NCI-H510A (cell line): ENCODE results near the gene AKIRIN1.
"Not testable (repeated sequence)": the region's sequence is repeated elsewhere in the genome, so short reads cannot be mapped to it uniquely, and the experiment has no call there.

Experiments
- DNase-seq: peaks from one replicate; lab custom pipeline; 2025; lab: John Stamatoyannopoulos, UW

AKIRIN1 gene

DNA sequence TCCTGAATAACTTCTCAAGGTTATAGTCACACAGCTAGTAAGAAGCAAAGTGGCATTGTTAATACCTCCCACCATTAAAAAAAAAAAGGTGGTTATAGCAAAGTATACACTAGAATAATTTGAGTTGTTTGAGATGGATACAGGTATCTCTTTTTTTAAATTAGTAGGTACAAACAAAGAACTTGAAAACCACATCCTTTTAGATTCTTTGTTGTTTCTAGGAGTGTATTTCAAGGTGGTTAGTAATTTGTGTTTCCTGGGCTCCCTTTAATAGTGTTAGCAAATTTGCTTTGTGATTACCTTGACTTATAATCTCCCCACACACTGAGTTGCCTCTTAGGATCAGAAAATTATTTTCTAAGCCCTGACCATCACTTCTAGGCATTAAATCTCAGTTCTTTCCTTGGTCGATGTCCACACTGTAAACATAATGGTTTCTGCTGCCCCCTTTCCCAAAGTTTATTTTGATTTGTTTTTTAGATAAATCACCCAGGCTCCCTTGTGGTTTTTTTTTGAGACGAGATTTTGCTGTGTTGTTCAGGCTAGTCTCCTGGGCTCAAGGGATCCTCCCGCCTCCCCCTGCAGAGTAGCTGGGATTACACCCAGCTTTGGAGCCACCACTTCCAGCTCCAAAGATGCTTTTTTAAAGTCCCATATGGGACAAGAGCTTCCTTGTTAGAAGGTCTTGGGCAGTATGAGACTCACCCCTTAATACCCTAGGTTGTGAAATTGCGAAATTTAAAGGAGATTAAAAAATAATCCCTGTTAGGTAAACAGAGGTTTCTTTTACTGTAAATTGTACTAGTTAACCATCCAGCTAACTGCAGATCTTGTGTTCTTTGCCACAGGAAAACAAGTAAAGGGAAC, 6.2 kb downstream of the AKIRIN1 start:
- DNase-seq = no peak

DNA sequence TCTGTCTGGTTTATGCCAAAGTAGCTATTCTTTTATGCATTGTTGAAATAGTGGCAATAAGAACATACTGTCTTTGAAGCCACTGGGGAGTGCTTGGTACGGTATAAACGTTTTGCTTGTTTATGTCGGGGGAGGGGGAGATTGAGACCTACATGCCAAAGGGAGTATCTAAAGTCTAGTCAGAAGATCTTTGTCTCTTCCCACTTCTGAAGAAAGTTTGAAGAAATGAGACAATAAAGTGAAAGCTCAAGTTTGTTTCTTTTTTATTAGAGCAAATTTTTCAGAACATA, 6.8 kb downstream of the AKIRIN1 start:
- no peak for DNase-seq

DNA sequence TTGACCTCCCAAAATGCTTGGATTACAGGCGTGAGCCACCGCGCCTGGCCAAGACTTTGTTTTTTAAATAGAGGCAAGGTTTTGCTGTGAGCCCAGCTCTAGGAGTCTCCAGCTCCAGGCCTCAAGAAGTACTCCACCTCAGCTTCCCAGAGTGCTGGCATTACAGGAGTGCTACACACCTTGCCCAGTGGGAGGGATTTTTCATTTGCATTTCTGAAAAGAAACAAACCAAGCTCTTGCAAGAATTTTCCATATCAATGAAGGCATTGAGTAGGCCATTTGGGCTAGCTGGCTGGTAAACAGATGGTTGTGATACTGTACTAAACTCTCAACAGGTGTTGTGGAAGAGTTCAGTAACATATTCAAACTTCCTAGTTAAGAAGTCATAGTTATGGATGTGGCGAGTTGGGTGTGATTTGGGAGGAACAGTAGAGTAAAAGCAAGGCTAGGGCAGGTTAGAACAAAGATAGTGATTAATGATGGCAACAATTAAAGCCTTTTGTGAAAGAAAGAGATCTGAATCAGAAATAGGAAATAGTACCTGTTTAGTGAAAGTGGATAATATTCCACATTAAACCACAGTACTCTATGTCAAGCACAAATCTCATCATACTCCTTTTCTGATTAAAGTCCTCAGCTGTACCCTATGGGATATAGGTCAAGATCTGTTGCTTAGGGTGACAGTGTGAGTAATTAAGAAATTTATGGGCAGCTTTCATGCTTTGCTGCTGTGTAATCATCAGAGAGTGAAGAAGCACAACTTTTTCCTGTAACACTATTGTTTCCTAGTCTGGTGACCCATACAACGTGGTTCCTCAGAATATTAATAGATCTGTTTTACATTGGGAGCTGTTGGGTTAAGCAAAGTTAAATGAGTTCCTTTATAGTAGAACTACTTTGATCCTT, 10.7 kb downstream of the AKIRIN1 start:
- no peak for DNase-seq

DNA sequence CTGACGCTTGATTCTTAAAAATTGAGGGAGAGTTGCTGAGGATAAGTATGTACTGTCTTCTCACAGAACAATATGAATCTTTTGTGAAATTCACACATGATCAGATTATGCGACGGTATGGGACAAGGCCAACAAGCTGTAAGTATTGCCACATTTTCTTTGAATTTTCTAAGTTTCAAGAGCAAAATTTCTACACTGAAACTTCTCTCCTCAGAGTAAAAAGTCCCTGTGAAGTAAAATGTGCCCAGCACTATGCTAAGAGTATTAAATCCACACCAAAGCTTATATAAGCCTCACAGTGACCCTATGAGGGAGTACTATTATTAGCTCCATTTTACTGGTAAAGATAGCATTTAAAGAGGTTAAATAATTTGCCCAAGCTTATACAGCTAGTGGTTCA, 12.2 kb downstream of the AKIRIN1 start:
- no peak for DNase-seq

DNA sequence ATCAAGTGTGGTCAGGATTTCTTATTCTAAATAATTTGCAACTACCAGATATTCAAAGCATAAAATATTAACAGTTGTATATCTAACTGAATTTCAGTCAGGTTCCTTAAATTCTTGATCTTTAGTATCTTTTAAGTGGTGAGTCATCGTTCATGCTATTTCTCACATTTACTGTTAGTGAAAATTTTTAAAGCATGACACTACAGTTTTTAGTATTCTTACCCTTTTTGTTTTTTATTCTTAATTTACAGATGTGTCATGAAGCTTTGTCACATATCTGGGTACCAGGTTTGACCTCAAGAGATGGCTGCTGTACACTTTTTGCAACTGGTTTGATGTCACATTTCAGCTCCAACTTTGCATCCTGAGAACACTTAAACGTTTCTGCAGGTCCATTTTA, 12.7 kb downstream of the AKIRIN1 start:
- DNase-seq = no peak

DNA sequence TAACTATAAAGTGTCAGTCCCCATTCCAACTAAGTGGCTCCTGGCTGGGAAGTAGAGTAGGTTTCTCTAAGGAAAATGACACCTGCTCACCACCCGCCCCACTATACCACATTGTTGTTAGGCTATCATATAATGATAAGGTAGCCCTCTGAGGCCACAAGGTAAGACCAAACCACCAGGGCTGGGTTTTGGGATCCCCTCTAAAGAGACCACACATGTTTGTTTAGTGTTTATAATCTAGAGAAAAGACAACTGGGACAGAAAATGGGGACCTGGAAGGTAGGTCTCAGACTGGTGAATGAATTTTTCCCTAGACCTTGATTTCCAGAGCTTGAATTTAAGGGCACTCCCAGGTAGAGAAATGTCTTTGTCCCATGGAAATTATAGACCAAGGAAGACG, 15.2 kb downstream of the AKIRIN1 start:
- DNase-seq = no peak

DNA sequence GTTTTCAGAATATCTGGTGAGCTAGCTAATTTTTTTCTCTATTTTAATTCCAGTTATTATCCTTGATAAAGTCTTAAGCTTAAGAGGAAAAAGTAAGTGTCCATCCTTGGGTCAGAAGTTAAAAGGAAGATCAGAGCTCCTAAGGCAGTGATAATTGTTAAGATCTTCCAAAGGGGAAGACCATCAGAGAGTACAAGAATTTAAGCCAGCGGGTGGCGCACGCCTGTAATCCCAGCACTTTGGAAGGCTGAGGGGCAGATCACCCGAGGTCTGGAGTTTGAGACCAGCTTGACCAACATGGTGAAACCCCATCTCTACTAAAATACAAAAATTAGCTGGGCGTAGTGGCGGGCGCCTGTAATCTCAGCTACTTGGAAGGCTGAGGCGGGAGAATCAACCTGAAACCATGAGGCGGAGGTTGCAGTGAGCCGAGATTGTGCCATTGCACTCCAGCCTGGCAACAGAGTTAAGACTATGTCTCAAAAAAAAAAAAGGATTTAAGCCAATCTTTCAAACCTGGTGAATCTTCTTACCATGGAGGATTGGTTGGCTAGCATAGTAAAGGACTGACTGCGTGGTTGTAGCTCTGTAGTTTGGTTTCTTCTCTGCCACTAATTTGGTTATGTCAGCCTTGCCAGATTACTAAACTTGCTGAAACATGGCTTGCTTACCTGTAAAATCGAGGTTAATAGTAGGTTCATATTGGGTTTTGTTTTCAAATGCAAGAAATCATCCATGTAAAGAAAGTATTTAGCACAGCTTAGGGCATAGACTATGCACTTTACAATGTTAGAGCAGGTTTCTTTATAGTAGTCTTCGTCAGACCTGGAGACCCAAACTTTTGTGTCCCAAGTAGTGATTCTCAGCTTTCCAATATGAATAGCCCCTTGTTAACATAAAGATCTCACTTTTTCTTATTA, 15.9 kb downstream of the AKIRIN1 start:
- no peak for DNase-seq

DNA sequence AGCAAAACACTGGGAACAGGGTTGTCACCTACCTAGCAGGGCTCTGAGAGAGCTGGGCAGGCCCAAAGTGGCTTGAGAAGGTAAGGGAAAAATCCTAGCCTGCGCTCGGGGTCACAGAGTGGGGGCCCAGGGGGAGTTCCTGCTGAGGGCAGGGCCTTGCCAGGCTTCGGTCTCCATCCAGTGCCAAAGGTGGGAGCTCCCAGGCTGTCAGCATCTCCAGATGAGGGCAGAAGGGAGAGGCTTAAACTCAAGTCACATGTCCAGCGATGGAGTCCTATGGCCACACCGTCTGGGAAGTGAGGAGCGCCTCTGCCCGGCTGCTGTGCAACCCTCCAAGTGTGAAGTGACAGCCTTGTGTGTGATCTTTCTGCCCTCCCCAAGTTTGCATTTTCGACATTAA, 23.9 kb downstream of the AKIRIN1 start:
- DNase-seq = not testable (repeated sequence)

DNA sequence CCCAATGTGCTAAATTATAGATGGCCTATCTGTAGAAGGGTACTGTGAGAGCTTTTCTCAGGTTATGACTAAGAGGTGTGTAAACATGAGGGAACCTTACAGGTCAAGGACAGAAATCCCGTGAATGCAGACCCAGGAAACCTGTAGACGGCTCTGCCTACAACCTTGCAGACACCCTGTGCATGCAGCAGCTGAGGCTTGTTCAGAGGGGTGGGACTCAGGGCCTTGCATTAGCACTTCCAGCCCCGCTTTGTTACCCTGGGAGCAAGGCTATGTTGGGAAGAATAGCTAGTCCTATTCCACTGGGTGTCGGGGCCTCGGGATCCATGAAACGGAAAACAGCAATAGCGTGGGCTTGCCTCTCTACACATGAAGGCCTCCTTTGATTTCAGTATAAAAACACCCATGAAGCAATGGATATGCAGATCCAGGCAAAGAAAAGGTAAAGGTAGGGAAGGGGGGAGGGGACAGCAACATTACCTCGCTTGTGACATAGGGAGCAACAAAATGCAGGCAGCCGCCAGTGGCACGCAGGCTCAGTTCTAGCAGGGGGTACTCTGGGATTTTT, 25.6 kb downstream of the AKIRIN1 start:
- no peak for DNase-seq

DNA sequence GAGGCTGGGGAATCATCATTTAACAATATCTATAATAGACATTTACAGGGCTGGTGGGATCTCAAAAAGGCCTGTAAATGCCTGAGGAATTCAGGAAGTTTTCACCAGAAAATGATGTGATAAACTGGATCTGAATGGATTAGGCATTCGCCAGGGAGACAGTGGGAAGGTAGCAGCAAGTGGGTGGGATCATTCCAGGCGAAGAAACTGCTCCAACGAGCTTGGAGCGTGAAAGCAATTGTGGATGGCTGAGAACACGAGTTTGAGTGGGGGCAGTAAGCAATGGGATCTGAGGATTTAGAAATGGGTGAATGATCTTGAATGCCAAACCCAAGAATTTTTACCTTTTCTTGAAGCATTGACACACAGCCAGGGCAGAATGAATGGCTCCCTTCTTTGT, 26.2 kb downstream of the AKIRIN1 start:
- no peak for DNase-seq

DNA sequence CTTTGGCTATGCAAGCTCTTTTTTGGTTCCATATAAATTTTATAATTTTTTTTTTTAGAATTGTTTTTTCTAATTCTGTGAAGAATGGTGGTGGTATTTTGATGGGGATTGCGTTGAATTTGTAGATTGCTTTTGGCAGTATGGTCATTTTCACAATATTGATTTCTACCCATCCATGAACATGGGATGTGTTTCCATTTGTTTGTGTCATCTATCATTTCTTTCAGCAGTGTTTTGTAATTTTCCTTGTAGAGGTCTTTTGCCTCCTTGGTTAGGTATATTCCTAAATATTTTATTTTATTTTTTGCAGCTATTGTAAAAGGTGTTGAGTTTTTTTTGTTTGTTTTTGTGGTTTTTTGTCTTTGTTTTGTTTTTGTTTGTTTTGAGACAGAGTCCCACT, 29.4 kb downstream of the AKIRIN1 start:
- DNase-seq = not testable (repeated sequence)

DNA sequence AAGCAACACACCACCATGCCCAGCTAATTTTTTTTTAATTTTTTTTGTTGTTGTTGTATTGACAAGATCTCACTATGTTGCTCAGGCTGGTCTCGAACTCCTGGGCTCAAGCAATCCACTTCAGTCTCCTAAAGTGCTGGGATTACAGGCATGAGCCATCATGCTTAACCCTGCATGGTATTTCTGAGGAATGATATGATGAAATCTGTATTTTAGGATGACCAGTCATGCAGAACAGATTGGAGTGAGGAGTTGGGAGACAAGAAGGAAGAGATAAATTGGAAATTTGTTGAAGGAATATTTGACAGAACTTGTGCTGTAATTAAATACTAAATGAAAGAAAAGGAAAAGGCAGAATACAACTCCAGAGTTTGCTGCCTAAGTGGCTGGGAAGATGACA, 30.4 kb downstream of the AKIRIN1 start:
- DNase-seq = no peak

DNA sequence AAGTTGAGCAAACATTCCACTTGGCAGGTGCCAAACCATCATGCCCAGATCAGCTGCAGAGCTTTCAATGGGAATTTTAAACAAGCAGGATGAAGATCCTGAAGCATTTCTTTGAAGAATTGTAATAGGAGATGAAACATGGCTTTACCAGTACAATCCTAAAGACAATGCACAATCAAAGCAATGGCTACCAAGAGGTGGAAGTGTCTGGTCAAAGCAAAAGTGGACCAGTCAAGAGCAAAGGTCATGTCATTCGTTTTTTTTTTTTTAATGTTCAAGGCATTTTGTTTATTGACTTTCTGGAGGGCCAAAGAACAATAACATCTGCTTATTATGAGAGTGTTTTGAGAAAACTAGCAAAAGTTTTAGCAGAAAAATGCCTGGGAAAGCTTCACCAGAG, 32.1 kb downstream of the AKIRIN1 start:
- DNase-seq = no peak

DNA sequence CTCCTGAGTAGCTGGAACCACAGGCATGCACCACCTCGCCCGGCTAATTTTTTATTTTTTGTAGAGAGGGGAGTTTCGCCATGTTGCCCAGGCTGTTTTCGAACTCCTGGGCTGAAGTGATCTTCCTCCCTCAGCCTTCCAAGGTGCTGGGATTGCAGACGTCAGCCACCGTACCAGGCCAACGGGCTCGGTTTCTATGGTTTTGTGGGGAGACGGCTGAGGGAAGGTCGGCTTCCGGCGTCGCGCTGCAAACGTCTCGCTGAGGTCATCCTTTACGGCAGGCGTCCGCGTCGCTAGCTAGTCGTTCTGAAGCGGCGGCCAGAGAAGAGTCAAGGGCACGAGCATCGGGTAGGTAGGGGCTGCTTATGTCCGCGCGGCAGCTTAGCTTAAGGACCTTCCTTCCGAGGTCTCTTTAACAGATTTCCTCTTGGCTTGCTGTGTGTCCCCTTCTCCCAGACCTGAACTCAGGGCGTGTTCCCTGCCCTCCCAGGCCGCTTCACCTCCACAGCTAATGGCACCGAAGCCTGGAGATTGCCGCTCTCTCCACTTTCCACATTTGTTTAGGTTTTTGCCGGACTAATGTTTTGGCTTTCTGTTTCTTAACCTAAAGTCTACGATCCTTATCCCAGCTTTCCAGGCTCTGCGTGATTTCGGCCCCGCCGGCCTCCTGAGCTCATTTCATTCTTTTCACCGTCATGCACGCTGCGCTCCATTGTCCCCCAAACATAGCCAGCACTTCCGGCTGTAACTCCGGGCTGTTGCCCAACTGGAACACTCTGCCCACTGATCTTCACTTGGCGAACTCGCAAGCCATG, 35.2 kb downstream of the AKIRIN1 start, which contains the start of gene NDUFS5:
NDUFS5 (plus strand) TSS at position 300 of the 815 bp plus-strand sequence. CDS start 2,375 bp downstream, outside the sequence.
- peak; percentile 100 for DNase-seq

DNA sequence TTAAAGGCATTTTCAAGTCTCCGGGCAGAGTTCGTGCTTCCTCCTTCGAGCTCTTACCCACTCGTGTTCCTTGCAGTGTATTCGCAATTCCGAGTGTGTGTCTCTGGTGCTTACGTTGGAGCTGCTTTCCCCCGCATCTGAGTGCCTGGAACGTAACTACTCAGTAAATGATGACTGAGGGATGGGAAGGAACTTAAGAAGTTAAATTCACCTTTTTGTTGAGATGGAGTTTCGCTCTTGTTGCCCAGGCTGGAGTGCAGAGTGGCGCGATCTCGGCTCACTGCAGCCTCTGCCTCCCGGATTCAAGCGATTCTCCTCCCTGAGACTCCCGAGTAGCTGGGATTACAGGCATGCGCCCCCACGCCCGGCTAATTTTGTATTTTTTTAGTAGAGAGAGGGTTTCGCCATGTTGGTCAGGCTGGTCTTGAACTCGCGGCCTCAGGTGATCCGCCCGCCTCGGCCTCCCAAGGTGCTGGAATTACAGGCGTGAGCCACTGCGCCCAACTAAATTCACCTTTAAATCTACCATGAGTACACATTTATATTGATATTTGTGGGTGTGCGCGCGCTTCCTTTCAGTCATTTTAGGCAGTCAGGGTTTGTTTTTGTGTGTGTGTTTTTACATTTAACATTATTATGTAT, 35.9 kb downstream of the AKIRIN1 start:
- DNase-seq = no peak

DNA sequence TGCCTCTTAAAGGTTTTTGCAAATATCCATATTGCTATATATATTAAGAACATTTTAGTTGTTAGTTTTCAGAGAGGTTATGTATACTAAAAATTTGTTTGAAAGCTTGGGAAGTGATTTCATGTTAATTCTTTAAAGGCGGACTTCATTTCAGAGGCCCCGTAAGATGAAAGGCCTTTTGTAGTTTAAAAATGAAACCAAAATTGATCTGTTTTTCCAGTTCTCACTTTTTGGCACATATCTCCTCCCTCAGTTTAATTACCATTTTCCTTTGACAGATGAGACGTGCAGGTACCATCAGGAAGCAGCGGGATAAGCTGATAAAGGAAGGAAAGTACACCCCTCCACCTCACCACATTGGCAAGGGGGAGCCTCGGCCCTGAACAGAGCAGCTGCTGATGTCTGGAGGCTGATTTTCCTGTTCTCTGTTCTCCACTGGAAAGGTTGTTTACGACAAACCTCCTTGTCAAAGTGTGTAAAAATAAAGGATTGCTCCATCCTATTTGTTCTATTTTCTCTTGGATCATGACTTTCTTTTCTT, 43.1 kb downstream of the AKIRIN1 start:
- no peak for DNase-seq

DNA sequence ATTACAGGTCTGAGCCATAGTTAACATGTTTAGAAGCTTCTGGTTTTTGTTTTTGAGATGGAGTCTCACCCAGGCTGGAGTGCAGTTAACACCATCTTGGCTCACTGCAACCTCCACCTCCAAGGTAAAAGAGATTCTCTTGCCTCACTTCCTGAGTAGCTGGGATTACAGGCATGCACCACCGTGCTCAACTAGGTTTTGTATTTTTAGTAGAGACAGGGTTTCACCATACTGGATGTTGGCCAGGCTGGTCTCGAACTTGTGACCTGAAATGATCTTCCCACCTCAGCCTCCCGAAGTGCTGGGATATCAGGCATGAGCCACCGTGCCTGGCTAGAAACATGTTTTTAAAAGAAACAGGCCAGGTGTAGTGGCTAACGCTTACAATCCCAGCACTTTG, 45.6 kb downstream of the AKIRIN1 start:
- no peak for DNase-seq

DNA sequence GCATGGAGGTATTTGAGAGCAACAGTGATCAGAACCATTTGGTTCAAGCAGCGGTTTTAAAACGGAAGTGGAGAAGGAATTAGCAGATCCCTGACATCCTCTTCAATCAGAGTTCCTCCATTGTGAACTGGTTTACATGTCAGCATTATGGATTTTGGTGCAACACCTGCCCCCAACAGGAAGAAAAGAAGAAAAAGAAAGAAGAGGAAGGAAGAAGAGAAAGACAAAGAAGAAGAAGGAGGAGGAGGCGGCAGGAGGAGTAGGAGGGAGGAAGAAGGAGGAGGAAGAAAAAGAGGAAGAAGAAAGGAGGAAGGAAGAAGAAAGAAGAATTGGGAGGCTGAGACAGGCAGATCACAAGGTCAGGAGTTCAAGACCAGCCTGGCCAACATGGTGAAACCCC, 52.4 kb downstream of the AKIRIN1 start:
- no peak for DNase-seq

DNA sequence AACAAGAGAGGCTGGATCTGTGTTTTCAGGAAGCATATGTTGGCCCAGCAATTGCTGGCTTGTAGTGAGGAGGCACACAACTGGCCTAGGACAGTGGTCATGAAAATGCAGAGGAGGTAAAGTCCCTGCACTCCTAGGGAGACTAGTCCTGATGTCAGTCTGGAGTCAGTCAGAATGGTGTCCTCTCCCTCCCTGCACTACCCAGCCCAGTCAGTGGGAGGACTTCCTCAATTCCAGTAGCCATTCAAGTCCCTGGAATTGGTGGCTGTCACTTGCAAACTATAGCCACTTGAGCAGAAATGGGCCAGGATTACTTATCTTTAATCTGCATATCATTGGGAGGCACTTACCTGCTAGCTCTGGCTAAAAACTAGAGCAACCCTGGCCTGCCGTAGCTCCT, 53.7 kb downstream of the AKIRIN1 start:
- DNase-seq = peak; percentile 27

DNA sequence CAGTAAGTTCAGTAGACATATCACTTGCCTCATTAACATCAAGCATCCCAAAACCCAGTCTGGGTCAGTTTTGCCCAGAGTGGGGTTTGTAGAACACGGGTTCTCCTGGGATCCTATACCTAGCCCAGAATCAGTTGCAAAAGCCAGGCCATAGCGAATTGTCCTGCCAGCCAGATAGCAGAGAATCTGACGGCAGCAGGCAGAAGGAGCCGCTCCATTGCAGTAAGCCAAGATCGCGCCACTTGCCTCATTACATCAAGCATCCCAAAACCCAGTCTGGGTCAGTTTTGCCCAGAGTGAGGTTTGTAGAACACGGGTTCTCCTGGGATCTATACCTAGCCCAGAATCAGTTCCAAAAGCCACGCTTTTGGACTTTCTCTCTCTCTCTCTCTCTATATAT, 54.2 kb downstream of the AKIRIN1 start:
- DNase-seq = no peak
